Activated T-cell treated with anti-CD3 and anti-CD28 coated beads for 4 hours (primary cell): ENCODE measurements around the gene C4A.
"Not testable (repeated sequence)": the region's sequence is repeated elsewhere in the genome, so short reads cannot be mapped to it uniquely, and the experiment has no call there.

Experiments
- DNase-seq: peaks from one replicate; pipeline ENCODE4 v3.0.0-alpha.2; 2020

C4A gene

GRCh38 chr6:32037136-32037535 lies 55.3 kb downstream of the C4A start:
- DNase-seq = not testable (repeated sequence)

DNA sequence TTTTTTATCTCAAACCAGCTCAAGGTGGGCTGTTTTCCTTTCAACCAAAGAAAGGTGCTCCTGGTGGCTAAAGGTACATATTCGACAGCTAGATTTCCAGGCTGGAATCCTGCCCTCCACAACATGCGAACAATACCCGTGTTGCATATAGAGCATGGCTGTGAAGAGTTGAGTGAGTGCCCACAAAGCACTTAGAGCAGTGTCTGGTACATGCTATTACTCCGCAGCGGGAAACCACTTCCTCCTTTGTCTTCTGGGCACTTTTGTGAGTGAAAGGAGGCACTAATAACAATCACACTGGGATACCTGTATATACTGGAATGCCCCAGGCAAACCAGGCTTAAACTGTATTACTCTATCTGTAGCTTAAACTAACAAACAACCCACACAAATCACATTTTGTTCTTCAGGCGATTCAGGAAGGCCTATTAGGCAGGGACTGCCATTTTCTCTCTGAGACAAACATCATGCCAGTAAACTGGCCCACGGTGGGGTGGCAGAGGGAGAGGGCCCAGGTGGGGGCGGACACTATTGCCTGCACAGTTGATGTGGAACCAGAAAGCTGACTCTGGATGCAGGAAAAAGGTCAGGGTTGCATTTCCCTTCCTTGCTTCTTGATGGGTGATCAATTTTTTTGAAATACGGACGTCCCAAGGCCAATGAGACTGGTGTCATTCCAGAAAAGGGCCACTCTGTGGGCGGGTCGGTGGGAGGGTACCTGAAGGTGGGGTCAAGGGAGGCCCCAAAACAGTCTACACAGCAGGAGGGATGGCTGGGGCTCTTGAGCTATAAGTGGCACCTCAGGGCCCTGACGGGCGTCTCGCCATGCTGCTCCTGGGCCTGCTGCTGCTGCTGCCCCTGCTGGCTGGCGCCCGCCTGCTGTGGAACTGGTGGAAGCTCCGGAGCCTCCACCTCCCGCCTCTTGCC lies 56.0 kb downstream of the C4A start, which contains the start of gene CYP21A2:
Gene CYP21A2 (plus strand): TSS at position 818 of the 927 bp plus-strand sequence. CDS start 8 bp downstream, at position 826.
- DNase-seq = not testable (repeated sequence)

GRCh38 chr6:32038878-32039277 lies 57.0 kb downstream of the C4A start:
- not testable (repeated sequence) for DNase-seq

DNA sequence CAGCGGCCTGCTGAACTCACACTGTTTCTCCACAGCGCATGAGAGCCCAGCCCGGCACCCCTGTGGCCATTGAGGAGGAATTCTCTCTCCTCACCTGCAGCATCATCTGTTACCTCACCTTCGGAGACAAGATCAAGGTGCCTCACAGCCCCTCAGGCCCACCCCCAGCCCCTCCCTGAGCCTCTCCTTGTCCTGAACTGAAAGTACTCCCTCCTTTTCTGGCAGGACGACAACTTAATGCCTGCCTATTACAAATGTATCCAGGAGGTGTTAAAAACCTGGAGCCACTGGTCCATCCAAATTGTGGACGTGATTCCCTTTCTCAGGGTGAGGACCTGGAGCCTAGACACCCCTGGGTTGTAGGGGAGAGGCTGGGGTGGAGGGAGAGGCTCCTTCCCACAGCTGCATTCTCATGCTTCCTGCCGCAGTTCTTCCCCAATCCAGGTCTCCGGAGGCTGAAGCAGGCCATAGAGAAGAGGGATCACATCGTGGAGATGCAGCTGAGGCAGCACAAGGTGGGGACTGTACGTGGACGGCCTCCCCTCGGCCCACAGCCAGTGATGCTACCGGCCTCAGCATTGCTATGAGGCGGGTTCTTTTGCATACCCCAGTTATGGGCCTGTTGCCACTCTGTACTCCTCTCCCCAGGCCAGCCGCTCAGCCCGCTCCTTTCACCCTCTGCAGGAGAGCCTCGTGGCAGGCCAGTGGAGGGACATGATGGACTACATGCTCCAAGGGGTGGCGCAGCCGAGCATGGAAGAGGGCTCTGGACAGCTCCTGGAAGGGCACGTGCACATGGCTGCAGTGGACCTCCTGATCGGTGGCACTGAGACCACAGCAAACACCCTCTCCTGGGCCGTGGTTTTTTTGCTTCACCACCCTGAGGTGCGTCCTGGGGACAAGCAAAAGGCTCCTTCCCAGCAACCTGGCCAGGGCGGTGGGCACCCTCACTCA lies 57.7 kb downstream of the C4A start:
- not testable (repeated sequence) for DNase-seq

- DNase-seq = not testable (repeated sequence)
Measured at GRCh38 chr6:32040299-32041049, 58.6 kb downstream of the C4A start.

- DNase-seq = not testable (repeated sequence)
Measured at GRCh38 chr6:32041050-32041321, 59.1 kb downstream of the C4A start.

- not testable (repeated sequence) for DNase-seq
Measured at GRCh38 chr6:32041385-32041784, 59.5 kb downstream of the C4A start.

DNA sequence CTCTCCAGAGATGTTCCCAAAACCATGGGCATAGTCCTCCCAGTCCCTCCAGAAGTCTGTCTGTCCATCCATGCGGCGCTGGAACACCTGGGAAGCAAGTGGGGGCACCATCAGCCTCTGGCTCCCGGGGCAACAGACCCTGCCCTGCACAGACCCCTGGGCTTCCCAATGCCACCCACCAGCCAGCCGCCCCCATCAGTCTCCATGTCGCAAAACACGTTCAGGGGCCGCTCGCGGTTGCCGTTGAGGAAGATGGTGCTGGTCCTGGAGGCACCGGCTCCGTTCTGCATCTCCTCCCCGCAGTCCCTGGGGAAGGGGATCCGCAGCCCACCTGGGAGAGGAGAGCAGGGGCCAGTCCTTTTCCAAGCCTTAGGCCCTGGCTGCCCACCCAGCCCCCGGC lies 60.4 kb downstream of the C4A start:
- DNase-seq = not testable (repeated sequence)

- not testable (repeated sequence) for DNase-seq
Measured at GRCh38 chr6:32043589-32044380, 61.9 kb downstream of the C4A start.

DNA sequence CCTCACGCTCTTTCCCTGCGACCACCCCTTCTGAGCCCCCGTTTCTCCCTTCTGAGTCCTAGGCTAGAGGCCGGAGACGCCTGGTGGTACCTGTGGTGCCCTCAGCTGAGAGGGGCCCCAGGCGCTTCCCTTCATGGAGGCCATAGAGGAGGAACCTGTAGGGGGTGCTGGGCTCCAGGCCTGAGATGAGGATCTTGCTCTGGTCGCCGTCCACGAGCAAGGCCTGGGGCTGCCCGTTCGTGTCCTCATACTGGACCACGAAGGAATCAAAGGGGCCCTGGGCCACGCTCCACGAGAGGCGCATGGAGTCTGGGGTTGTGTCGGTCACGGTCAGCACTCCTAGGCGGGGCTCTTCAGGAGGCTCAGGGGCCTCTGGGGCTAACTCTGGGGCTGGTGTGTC lies 63.1 kb downstream of the C4A start:
- DNase-seq = not testable (repeated sequence)

DNA sequence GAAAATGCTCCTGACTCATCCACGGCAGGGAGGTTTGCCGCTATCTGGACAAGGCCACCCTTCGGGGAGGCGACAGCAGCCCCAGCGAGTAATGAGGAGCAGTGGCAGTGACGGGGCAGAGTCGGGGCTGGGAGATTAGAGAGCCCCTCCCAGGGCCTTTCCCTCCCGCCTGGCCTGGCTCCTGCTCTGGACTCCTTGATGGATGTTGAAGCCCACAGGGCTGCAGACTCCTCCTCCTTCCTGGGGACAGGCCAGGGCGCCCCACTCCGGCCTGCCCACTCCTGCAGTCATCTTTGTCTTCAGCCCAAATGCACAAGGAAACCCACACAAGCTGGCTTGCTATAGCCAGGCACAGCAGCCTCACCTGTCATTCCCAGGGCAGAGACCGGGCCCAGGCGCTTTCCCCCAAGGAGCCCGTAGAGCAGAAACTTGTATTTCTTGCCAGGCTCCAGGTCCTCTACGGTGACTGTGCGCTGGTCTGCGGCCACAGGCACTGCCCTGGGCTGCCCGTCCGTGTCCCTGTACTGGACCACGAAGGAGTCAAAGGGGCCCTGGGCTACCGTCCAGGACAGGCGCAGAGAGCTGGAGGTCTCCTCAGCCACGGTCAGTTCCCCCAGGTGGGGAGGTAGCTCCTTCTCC lies 64.1 kb downstream of the C4A start:
- no peak for DNase-seq

GRCh38 chr6:32046450-32047083 lies 64.7 kb downstream of the C4A start:
- no peak for DNase-seq

DNA sequence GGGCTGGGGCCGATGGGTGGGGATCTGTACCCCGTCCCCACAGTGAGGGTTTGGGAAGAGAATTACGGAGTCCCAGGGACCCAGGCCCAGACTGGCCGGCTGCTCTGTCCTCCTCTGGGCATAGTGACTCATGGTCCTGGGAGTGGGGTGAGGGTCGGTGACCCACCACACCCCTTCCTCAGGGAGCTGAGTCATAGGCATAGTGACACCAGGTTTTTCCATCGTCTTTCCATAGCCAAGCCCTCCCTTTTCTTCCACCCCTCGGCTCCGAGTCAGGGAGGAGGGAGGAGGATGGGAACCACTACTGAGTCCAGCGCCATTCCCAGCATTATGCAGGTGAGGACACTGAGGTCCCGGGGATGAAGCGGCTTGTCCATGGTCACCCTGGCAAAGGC lies 65.2 kb downstream of the C4A start:
- no peak for DNase-seq

GRCh38 chr6:32047539-32047854 lies 65.6 kb downstream of the C4A start:
- no peak for DNase-seq

GRCh38 chr6:32047855-32048766 lies 66.3 kb downstream of the C4A start:
- peak; percentile 55 for DNase-seq

DNA sequence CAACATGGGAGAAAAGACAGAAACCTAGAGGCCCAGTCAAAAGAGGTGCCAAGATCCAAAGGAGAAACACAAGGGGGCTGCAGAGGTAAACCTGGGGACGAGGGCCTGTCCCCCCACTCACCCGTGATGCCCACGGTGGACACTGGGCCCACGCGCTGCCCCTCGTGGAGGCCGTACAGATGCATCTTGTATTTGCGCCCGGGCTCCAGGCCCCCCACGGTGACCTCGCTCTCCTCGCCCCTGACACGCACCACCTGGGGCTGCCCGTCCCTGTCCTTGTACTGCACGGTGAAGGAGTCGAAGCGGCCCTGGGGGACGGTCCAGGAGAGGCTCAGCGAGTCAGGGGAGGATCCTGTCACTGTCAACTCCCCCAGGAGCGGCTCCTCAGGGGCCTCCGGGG lies 67.3 kb downstream of the C4A start:
- DNase-seq = not testable (repeated sequence)

DNA sequence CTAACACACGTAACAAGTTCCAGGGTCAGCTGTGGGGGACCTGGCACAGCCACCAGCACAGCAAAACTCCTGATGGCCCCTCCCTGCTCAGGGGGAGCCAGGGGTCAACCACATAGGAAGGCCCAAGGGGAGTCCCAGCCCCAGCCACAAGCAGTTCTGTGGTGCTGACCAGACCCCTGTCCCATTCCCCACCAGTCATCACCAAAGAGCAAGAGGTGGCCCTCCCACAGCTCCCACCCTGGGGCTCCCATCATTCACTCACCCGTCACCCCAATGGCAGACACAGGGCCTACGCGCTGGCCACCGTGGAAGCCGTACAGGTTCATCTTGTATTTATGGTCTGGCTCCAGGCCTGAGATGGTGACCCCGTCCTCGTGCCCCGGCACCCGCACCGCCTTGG lies 67.9 kb downstream of the C4A start:
- not testable (repeated sequence) for DNase-seq

GRCh38 chr6:32050562-32050961 lies 68.7 kb downstream of the C4A start:
- no peak for DNase-seq
